ENCODE results near the gene CNTN4. TPM values are rescaled to one million over a fixed set of nuclear protein-coding genes. Genes with fewer than 3 reads are reported as not detected.
"Not testable (repeated sequence)": the region's sequence is repeated elsewhere in the genome, so short reads cannot be mapped to it uniquely, and the experiment has no call there.

Gene CNTN4
- total RNA-seq, 2 experiments from 2014 or later, result not detected

- DNase-seq, result no peak
- Mint-ChIP-seq H3K4me3 (no peak overlapping the region), H3K36me3 (no peaks in the 10 kb centered on the region), H3K27me3 (peaks cover 4% of the 10 kb centered on the region), H3K9me3 (no peaks in the 10 kb centered on the region), H3K27ac (no peak overlapping the region), H3K4me1 (no peaks in the 10 kb centered on the region)
These were observed 812.3 kb downstream of the CNTN4 start for GRCh38 chr3:2910997-2911396.

GRCh38 chr3:2915826-2916225, 817.2 kb downstream of the CNTN4 start:
- DNase-seq, result no peak
- H3K27ac Mint-ChIP-seq, result no peak overlapping the region
- peaks cover under 1% of the 10 kb centered on the region for H3K27me3 Mint-ChIP-seq
- H3K4me1 Mint-ChIP-seq, result no peaks in the 10 kb centered on the region
- H3K36me3 Mint-ChIP-seq, result no peaks in the 10 kb centered on the region
- no peak overlapping the region for H3K4me3 Mint-ChIP-seq
- peaks cover 2% of the 10 kb centered on the region for H3K9me3 Mint-ChIP-seq

GRCh38 chr3:2916640-2917039, 818.0 kb downstream of the CNTN4 start:
- H3K27ac Mint-ChIP-seq, H3K4me1 Mint-ChIP-seq, H3K9me3 Mint-ChIP-seq, H3K36me3 Mint-ChIP-seq, H3K4me3 Mint-ChIP-seq, DNase-seq, H3K27me3 Mint-ChIP-seq: not testable (repeated sequence)

GRCh38 chr3:2920103-2920502, 821.4 kb downstream of the CNTN4 start:
- Mint-ChIP-seq H3K27ac (no peak overlapping the region), H3K27me3 (peaks cover 8% of the 10 kb centered on the region), H3K36me3 (no peaks in the 10 kb centered on the region), H3K4me3 (no peak overlapping the region), H3K4me1 (no peaks in the 10 kb centered on the region), H3K9me3 (peaks cover 2% of the 10 kb centered on the region)
- DNase-seq, result no peak

DNA sequence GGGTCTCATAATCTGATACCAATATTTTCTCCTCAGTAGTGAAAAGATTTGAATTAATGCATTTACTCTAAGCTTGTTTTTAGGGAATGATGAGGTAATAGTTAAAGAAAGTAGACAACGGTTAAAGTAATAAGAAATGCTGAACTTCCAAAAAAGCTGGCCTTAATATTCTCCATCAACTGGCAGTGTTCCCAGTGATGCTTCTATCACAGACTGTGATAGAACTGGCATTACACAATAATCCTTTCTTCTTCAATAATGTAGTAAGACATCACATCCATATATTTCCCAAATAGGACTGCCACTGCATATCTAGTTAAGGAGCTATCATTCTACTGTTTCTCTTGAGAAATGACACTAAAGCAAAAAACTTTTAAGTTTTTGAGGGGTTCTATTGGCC, 822.8 kb downstream of the CNTN4 start:
- Mint-ChIP-seq H3K4me3 (no peak overlapping the region), H3K36me3 (no peaks in the 10 kb centered on the region), H3K9me3 (peaks cover 2% of the 10 kb centered on the region), H3K27me3 (peaks cover 17% of the 10 kb centered on the region), H3K27ac (no peak overlapping the region), H3K4me1 (no peaks in the 10 kb centered on the region)
- no peak for DNase-seq

DNA sequence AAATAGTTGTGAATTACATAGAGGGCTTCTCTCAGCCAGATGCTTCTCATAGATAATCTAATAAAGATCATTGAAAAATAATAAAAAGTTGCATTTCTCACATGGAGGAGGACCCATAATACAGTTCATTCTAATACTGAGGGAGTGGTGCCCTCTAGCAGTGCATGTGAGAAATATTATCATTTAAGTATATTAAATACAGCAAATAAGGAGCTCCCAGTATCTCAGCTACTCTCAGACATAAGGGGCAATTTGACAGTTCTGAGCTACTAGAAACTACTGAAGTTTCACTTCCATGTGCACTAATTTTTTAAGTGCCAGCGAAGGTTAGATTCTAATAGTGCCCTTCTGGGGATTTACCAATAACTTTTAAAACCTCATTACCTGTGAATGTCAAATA, 823.2 kb downstream of the CNTN4 start:
- Mint-ChIP-seq H3K36me3 (no peaks in the 10 kb centered on the region), H3K4me1 (no peaks in the 10 kb centered on the region), H3K27ac (no peak overlapping the region), H3K4me3 (no peak overlapping the region), H3K27me3 (peaks cover 20% of the 10 kb centered on the region), H3K9me3 (peaks cover 2% of the 10 kb centered on the region)
- DNase-seq, result no peak

GRCh38 chr3:2923390-2923789, 824.7 kb downstream of the CNTN4 start:
- Mint-ChIP-seq H3K4me3 (no peak overlapping the region), H3K27me3 (peaks cover 20% of the 10 kb centered on the region), H3K9me3 (no peaks in the 10 kb centered on the region), H3K4me1 (no peaks in the 10 kb centered on the region), H3K27ac (no peak overlapping the region), H3K36me3 (no peaks in the 10 kb centered on the region)
- no peak for DNase-seq

DNA sequence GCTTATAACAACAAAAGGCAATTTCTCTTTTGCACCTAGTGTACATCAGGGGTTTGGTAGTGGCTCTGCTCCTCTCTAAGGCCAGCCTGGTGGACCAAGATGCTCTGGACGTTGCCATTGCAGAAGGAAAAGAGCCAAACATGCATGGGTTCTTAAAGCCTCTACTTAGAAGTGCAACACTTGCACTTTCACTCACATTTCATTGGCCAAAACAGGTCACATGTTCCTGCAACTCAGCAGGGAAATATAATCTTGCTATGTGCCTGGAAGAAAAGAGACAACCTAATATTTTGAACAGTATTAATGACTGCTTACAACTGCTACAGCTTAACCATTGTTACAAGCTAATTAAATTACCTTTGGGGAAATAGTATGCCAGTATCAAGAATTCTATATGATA, 828.6 kb downstream of the CNTN4 start:
- Mint-ChIP-seq H3K9me3 (no peaks in the 10 kb centered on the region), H3K27ac (no peak overlapping the region), H3K4me1 (no peaks in the 10 kb centered on the region), H3K27me3 (peaks cover 20% of the 10 kb centered on the region), H3K36me3 (no peaks in the 10 kb centered on the region), H3K4me3 (no peak overlapping the region)
- no peak for DNase-seq

DNA sequence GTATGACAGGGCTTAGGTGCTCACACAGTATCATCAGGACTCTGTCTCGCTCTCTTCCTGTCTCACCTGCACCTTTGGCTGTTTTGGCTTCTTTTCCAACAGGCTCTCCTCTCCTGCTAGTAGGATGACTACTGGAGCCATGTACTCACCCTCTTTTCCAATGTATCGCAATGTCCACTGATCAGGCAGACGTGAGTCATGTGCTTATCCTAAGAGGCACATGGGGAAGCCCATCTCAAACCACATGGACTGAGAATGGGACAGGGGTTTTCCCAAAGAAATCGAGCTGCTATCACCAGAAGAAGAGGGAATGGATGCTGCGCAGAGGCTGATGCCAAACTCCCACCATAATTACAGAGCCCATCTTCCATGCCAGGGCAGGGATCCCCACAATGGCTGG, 830.9 kb downstream of the CNTN4 start:
- no peaks in the 10 kb centered on the region for H3K36me3 Mint-ChIP-seq
- no peaks in the 10 kb centered on the region for H3K9me3 Mint-ChIP-seq
- H3K27ac Mint-ChIP-seq, result no peak overlapping the region
- H3K4me3 Mint-ChIP-seq, result no peak overlapping the region
- no peaks in the 10 kb centered on the region for H3K4me1 Mint-ChIP-seq
- H3K27me3 Mint-ChIP-seq, result peaks cover 12% of the 10 kb centered on the region
- DNase-seq, result no peak

GRCh38 chr3:2931265-2931664, 832.6 kb downstream of the CNTN4 start:
- Mint-ChIP-seq H3K27me3 (peaks cover 3% of the 10 kb centered on the region), H3K4me3 (no peak overlapping the region), H3K9me3 (no peaks in the 10 kb centered on the region), H3K4me1 (no peaks in the 10 kb centered on the region), H3K27ac (no peak overlapping the region), H3K36me3 (no peaks in the 10 kb centered on the region)
- no peak for DNase-seq

GRCh38 chr3:2934541-2934940, 835.9 kb downstream of the CNTN4 start:
- DNase-seq, result no peak
- Mint-ChIP-seq H3K36me3 (no peaks in the 10 kb centered on the region), H3K4me1 (no peaks in the 10 kb centered on the region), H3K27me3 (peaks cover 5% of the 10 kb centered on the region), H3K27ac (no peak overlapping the region), H3K9me3 (no peaks in the 10 kb centered on the region), H3K4me3 (no peak overlapping the region)

- Mint-ChIP-seq H3K9me3 (no peaks in the 10 kb centered on the region), H3K4me3 (no peak overlapping the region), H3K27ac (no peak overlapping the region), H3K36me3 (no peaks in the 10 kb centered on the region), H3K4me1 (no peaks in the 10 kb centered on the region), H3K27me3 (peaks cover 8% of the 10 kb centered on the region)
- no peak for DNase-seq
These were observed 838.4 kb downstream of the CNTN4 start for GRCh38 chr3:2937055-2937454.

DNA sequence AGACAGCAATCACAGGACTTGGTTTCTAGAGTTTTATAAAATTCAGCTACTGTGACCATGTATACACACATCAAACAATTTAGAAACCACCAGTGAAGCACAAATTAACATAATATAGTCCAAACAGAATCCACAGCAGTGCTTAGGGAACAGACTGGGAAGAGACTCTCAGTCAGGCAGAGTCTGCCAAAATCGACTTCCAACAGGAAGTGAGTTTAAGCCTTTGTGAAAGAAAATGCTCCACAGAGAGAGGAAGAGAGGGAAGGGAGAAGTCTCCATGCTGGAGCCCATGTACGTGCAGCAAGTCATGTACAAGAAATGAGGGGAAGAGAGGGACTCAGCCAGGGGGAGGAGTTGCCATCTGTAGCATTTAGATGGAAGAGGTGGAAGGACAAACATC, 838.9 kb downstream of the CNTN4 start:
- Mint-ChIP-seq H3K27ac (no peak overlapping the region), H3K36me3 (no peaks in the 10 kb centered on the region), H3K27me3 (peaks cover 11% of the 10 kb centered on the region), H3K4me3 (no peak overlapping the region), H3K9me3 (no peaks in the 10 kb centered on the region), H3K4me1 (no peaks in the 10 kb centered on the region)
- DNase-seq, result no peak

GRCh38 chr3:2938711-2939110, 840.0 kb downstream of the CNTN4 start:
- Mint-ChIP-seq H3K27ac (no peak overlapping the region), H3K4me1 (no peaks in the 10 kb centered on the region), H3K9me3 (no peaks in the 10 kb centered on the region), H3K27me3 (peaks cover 13% of the 10 kb centered on the region), H3K4me3 (no peak overlapping the region), H3K36me3 (no peaks in the 10 kb centered on the region)
- DNase-seq, result no peak

DNA sequence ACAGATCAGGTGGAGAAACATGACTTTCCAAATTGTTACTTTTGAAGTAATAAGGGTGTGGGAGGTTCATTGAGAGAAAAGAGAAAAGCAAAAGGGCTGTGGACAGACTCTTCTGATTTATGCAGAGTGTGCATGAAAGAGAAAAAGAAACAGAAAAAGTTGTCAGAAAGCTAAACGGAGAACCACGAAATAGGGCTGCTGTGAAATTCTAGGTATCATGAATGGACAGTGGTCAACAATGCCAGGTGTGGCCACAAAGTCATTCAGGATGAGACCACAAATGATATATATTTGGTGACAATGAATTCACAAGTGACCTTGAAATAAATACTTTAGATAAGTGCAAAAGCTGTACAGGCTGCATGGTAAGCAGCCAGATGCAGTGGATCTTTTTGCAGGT, 841.4 kb downstream of the CNTN4 start:
- Mint-ChIP-seq H3K9me3 (no peaks in the 10 kb centered on the region), H3K36me3 (no peaks in the 10 kb centered on the region), H3K4me1 (no peaks in the 10 kb centered on the region), H3K27me3 (peaks cover 13% of the 10 kb centered on the region), H3K4me3 (no peak overlapping the region), H3K27ac (no peak overlapping the region)
- no peak for DNase-seq

DNA sequence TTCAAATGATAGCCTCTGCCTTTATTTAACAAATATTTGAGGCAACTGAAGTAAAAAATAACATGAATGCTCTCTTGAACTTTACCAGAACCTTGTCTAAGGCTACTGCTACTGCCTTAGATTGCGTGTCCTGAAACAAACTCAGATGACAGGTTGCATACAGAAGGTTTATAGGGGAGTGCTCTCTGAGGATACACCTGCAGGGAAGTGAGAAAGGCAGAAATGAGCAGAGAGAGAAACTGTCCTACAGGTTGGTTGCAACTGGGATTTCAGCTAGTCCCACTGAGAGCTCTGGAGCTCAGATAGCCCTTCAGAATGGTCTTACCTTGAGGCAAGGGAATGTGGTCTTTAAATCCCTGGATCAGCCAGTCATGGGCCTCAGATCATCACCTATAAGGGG, 846.0 kb downstream of the CNTN4 start:
- no peak overlapping the region for H3K4me3 Mint-ChIP-seq
- DNase-seq, result no peak
- peaks cover 12% of the 10 kb centered on the region for H3K27me3 Mint-ChIP-seq
- no peaks in the 10 kb centered on the region for H3K9me3 Mint-ChIP-seq
- no peaks in the 10 kb centered on the region for H3K4me1 Mint-ChIP-seq
- H3K27ac Mint-ChIP-seq, result no peak overlapping the region
- H3K36me3 Mint-ChIP-seq, result no peaks in the 10 kb centered on the region

DNA sequence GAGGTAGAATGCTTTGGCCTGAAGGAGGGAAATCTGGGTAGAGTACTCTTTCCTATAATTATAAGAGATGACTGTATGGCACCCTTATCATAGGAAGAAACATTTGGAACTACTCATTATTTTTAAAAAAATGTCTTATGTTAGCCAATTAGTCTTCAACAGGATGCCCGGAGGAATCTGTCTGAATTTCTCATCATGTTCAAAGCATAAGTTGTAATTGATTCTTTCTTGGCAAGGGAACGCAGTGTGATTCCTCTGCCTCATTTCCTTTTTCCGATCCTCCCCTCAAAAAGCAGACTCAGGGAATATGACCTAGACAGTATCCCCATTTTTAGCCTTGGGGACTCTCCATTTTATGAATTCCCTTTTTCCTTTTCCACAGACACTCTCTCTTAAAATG, 846.5 kb downstream of the CNTN4 start:
- Mint-ChIP-seq H3K36me3 (no peaks in the 10 kb centered on the region), H3K27ac (no peak overlapping the region), H3K9me3 (no peaks in the 10 kb centered on the region), H3K4me1 (no peaks in the 10 kb centered on the region), H3K4me3 (no peak overlapping the region), H3K27me3 (peaks cover 9% of the 10 kb centered on the region)
- no peak for DNase-seq
